ENCODE data around the gene SCRT2.

Gene SCRT2

GRCh38 chr20:669573-669972 is 6.0 kb downstream of the SCRT2 start:
- peak; percentile 39 for DNase-seq

- no peak for DNase-seq
These were observed 7.0 kb downstream of the SCRT2 start for GRCh38 chr20:668638-669037.

- DNase-seq: no peak
These were observed 7.6 kb downstream of the SCRT2 start for GRCh38 chr20:668050-668449.

- DNase-seq: peak; percentile 52
These were observed 8.1 kb downstream of the SCRT2 start for GRCh38 chr20:667351-668034.

DNA sequence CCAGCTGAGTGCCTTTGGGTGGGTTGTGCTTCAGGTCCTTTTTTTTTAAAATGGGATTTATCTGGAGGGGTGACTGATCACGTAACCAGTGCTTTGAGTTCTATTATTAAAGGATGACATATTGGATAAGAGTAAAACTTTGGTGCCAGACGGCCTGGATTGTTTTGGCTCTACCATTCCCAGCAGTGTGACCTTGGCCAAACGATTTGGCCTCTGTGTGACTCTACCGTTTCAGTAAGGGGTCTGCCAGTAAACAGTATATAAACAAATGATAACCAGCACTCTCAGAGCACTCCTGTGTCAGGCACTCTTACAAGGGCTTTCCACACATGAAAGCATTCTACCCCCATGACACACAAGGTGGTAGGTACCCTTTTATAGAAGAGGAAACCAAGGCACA is 8.7 kb downstream of the SCRT2 start:
- DNase-seq: no peak

DNA sequence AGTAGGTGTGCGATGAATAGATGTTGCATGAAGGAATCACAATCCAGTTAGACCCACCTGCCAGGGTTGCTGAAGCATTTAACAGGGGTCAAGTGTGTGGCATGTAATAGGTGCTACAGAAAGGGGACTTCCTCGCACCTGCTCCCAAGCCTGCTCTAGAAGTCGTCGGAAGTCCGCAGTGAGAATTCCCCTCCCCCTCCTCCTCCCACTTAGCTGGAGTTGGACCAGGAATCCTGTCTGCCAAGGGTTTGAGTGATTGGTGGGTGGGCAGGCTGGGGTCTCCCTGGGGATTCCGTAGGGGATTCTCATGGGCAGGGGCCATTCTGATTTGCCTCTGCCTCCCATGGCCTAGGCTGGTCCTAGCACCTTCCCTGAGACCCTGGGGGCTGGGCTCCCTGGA is 10.3 kb downstream of the SCRT2 start:
- no peak for DNase-seq

DNA sequence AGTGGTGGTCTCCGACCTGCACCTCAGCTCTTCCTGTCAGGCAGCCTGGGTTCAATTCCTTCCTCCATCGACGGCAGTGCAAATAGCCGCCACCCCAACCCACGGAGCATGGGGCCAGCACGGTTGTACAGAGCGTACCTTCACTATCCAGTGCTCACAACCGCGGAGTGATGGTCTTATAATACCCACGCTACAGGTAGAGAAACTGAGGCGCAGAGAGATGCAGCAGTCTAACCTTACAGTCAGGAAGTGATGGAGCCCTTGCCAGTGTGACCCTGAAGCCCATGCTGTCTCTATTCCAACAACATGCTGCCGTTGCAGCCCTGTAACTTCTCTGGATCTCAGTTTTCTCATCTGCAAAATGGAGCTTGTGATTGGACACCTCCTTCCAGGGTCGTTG is 11.0 kb downstream of the SCRT2 start:
- DNase-seq: no peak

- DNase-seq: no peak
These were observed 11.5 kb downstream of the SCRT2 start for GRCh38 chr20:664151-664550.

DNA sequence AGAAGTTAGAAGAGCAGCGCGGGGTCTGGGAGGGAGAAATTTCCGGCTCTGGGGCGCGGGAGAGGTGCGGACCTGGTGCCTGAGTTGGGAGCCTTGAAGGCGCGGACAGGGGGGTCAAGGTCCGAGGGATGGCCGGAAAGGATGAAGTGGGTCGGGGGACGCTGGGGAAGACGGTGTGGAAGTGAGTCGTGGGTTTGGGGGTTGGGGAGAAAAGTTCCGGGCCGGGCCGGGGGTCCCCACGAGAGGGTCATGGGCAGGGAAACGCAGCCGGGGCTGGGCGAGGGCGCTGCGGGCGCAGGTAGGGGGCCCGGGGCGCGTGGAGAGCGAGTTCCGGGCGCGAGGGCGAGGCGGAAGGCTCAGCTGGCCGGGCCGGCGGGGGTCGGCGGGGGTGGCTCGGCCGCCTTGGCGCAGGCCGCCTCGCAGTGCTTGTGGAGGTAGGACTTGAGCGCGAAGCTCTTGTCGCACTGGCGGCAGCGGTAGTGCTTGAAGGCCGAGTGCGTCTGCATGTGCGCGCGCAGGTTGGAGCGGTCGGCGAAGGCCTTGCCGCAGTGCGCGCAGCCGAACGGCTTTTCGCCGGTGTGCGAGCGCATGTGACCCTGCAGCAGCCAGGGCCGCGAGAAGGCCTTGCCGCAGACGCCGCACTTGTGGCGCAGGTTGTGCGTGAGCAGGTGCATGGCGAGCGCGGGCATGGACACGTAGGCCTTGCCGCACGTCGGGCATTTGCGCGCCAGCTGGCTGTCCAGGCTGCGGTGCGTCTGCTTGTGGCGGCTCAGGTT is 12.1 kb downstream of the SCRT2 start:
- DNase-seq: peak; percentile 70

DNA sequence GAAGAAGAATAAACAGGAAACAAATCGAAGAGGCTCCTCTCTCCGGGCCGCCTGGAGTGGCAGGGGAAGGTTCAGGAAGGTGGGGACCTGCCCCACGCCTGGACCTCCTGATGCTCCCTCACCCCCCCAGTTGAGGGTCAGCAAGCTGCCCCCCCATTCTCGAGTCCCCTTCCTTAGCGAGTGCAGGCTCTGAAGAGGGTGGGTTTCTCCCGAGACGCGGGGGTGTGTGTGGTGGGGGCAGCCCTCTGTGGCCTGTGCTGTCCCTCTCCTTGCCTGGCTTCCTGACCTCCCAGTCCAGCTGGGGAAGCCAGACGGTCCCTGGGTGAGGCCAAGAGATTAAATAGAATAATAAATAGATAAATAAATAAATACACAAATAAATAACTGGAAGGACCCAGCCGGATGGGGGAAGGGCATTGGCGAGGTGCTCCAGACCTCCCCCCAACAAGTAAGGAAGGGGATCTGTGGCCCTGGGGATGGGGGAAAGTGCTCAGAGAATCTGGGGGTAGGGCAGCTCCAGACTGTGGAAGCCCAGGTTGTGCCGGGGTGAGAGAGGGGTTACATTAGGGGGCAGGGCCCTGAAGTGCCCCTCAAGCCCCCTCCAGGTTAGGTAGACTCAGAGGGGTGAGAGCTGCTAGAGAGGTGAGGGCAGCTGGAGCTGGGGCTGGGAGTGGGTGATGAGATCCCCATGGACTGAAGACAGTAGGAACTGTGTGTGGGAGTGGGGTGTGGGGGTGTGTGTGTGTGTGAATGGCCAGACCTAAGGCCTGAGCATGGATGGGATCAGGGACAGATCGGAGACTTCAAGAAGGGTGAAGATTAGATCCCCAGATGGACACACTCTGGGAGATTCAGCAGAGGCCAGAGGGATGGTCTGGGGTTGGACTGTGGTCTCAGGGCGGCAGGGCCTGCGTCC is 13.1 kb downstream of the SCRT2 start:
- DNase-seq: no peak

DNA sequence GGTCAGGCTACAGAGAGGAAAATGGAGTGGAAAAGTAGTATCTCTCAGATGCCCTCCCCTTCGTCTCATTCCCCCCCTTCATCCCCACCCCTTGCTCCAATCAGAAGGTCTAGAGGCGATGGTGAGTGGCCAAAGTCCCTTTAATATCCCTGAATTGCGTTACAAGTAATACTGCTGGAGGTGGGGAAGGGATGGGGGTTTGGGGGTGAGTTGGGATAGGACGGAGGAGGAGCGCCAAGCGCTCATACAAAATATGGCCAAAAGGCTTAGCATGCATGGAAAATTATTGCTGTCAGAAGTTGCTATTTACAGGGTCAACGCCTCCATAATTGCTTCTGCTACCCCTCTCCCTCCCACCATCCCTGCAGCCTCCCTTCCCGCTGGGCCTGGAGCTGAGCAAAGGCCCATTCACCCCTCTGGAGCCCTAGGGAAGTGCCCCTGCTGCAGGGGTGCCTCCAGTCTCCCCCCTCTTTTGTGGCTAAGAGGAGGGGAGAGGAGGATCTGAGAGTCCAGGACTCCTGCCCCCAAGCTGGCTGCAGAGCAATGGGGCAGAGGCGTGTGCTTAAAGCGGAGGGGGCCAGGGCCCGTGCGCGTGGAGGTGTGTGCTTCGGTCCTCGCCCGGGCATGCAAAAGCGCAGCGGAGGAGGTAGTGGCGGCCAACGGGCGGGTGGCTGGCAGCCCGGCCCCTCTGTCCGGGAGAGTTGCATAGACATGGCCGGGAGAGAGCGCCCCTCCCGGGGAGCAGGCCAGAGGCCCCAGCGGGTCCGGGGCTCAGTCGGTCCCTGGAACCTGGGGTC is 13.9 kb downstream of the SCRT2 start:
- peak; percentile 48 for DNase-seq

GRCh38 chr20:658731-659291 is 16.8 kb downstream of the SCRT2 start:
- DNase-seq: no peak

GRCh38 chr20:658202-658601 is 17.4 kb downstream of the SCRT2 start:
- no peak for DNase-seq

DNA sequence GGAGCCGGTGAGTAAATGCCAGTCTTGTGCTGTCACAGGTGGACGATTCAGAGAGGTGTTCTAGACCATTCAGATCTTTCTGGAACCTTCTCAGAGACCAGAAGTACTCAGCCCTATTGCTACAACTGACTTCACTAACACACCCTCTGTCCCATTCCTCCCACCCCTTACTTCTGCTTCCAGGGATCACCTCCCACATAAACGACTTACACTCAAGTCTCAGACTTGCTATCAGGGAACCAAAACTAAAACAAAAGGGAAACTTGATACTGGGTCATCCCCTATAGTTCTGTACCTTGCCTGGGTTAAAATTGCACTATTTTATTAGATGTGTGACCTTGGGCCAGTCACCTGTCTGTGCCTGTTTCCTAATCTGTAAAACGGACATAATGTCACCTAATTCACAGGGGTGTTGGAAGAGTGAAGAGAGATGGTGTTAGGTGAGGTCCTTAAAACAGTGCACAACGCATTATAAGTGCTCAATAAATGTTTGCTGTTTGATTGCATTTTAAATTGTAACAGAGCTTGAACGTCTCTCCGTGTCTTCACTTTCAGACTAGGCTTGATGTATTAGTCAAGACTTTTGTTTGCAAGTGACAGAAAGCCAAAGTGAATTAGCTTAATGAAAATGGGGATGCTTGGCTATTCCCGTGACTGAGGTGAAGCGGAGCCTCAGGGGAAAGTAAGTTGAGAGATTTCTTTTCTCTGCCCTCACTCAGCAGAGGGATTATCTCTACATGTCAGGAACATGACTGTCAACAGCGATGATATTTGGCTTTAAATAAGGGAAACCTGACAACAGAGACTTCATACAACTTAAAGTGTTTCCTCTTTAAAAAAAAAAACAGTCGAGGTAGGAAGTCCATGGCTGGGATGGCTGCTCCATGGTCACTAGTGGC is 19.6 kb downstream of the SCRT2 start:
- no peak for DNase-seq

DNA sequence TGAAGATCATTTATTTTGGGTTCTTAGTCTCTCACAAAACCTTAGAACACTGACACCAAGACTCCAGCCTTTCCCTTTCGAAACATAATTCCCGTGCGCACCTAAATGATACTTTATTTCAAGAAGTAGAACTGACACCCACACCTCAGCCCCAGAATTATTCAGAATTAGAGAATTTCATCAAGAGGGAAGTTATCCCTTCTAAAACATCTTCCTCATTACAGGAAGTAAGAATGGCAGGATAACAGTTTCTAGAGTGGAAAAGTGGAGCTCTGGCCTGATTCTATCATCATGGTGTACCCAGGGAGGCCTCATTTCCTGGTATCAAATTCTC is 21.2 kb downstream of the SCRT2 start:
- no peak for DNase-seq

DNA sequence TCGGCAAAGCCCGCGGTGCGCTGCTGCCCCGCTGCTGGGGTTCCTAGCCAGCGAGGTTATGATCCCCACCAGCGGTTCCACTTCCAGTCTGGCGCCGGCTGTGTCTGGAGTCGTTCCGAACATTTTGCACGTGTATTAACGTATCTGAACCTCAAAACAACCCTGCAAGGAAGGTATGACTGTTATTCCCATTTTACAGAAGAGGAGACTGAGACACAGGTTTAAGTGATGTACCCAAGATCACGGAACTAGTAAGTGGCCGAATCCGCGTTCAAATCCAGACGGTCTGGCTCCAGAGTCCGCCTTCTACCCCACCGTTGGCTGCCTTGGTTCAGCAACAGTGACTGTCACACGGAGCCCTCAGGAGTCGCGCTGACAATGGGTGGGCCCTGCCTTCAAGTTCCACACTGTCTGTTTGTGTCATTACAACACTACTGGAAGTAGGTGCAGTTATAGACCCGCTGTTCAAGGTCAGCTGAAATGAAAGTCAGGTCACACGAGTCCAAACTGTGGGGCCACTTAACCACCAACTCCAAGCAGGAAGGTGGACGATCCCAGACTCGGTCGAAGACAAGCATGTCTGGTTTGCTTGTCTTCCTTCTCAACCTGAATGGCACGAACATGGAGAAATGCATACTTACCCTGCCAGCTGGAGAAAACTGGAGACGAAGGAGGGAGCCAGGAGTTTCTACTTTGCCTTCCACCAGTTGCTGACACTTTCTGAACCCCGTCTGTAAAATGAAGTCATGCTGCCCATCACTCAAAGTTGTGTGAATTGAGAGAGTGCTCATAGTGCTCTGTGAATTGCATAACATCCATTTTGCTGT is 21.8 kb downstream of the SCRT2 start:
- DNase-seq: no peak

DNA sequence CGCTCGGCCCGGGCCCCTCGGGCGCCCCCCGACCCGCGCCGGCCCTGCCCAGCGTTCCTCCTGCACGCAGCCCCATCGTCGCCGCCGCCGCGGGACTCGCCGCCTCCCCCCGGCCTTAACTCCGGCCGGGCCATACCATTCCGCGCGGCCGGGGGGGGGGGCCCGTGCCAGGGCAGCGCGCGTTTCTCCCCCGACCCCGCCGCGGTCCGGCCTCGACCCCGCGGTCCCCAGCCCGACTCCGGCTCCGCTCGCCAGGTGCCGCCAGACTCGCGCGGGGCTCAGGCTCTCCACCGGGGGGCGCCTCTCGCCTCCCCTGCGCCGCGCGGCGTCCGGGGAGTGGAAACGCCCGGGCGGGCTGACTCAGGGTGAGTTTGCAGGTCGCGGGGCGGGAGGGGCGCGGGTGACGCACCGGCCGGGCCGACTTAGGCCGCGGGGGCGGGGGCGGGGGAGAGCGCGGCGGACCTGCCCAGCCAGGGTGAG is 22.5 kb downstream of the SCRT2 start, which contains the start of gene SRXN1:
Gene SRXN1 (minus strand): TSS at position 91 of the 480 bp plus-strand sequence. CDS start 15 bp downstream, at position 76.
- DNase-seq: peak; percentile 83

DNA sequence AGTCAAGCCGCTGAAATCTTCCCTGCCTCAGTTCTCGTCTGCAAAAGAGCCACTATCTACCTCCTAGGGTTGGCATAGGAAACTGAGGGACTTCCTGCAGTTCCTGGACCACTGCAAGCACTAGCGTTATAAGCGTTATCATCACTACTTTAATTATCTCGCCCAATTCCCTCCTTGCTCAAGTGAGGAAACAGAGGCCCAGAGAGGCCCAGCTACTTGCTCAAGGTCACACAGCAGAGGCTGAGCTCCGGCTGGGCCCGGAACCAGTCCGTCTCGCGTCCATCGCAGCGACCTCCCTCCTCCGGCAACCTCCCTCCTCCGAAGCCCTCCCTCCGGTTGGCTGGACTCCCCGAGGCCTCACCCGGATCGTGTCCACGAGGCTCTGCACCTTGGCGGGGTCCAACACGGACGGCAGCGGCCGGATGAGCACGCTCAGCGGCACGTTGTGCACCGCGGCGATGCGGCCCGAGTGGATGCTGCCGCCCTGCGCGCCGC is 22.9 kb downstream of the SCRT2 start:
- peak; percentile 54 for DNase-seq

DNA sequence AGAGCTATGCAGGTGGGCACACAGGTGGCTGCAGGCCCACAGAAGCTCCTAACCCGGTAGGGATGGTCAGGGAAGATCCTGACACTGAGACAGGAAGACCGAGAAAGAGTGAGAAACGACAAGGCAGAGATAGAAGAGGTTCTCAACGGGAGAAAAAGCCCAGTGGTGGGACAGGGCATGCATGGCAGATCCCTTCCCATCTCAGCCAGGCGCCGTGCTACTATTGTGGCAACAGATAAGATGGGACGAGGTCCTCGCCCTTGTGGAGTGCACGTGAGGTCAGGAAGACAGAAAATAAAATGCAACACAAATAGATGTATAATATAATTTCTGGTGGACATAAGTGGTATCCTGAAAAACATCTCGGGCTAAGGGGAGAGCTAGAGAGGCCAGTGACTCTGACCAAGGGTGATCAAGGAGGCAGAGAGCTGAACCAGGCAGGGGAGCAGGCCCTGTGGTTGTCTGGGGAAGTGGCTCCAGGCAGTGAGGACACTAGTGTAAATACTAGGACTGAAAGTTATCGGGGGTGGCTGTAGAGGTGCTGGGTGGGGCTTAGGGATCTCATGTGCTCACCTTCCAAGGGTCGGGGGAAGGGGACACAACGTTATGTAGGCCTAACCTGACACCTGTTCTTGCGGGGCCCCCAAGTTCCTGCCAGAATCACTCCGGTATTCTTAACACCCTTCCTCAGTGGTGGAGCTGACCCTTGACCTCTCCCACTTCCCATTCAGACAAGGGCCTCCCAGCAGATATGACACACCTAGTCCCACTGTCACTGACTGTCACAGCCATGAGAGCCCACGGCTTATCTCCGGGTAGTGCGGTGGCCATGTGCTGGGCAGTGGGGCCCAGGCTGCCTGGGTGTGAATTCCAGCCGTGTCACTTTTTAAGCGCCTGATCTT is 23.6 kb downstream of the SCRT2 start:
- no peak for DNase-seq
